Peyer's patch (tissue), 4 donors: ENCODE data around the gene NKD2. TPM values are rescaled to one million over a fixed set of nuclear protein-coding genes. Genes with fewer than 3 reads are reported as not detected.

Experiments used
- DNase-seq, 3 donors: peaks; one replicate each; pipeline ENCODE4 v3.0.0-alpha.2; 2017 to 2019
- H3K27ac ChIP-seq, 4 donors: fragments of 200-600 bp; sonication (generic); one replicate each; pipeline ENCODE4 v1.5.1; 2016 to 2019
- H3K27me3 ChIP-seq, 2 donors: fragments of 200-600 bp; sonication (generic); one replicate each; pipeline ENCODE4 v1.5.1; 2019
- H3K36me3 ChIP-seq, 3 donors: fragments of 200-600 bp; sonication (generic); one replicate each; pipeline ENCODE4 v1.5.1; 2016 to 2019
- H3K4me1 ChIP-seq, 4 donors: fragments of 200-600 bp; sonication (generic); one replicate each; pipeline ENCODE4 v1.5.1; 2016 to 2019
- H3K4me3 ChIP-seq, 4 donors: fragments of 200-600 bp; sonication (generic); 1 replicate in 3 of 4; 2 replicates in 1 of 4; pipeline ENCODE4 v1.5.1; 2016 to 2019; ENCODE audit warnings: mild to moderate bottlenecking in 1 of 4
- H3K9me3 ChIP-seq, 4 donors: fragments of 200-600 bp; sonication (generic); one replicate each; pipeline ENCODE4 v1.5.1; 2016 to 2019; ENCODE audit warnings: mild to moderate bottlenecking in 1 of 4
- CTCF ChIP-seq, 6 experiments: fragments of 450-650 bp in 4 of 6; fragments of 200-600 bp in 2 of 6; sonication (generic) in 1 of 6; IDR thresholded peaks; one replicate each; pipeline ENCODE4 v1.5.1; 2017 to 2019; ENCODE audit warnings: antibody characterized with exemption in 6 of 6, mild to moderate bottlenecking in 3 of 6, moderate library complexity in 1 of 6
- POLR2A ChIP-seq, 2 donors: fragments of 450-650 bp; IDR thresholded peaks; one replicate each; pipeline ENCODE4 v1.5.1; 2017; ENCODE audit warnings: antibody characterized with exemption in 2 of 2, mild to moderate bottlenecking in 2 of 2, moderate library complexity in 2 of 2
- total RNA-seq, 4 donors: library from RNA; depleted of rRNA; stranded (reverse); fragments of >200 nt; gene quantifications; one replicate each; pipeline ENCODE4 v1.1.0, GENCODE V29; 2016

NKD2 gene
- total RNA-seq, 4 donors from 2014 or later, result 1.9 to 9.9 (median 3.5) TPM

DNA sequence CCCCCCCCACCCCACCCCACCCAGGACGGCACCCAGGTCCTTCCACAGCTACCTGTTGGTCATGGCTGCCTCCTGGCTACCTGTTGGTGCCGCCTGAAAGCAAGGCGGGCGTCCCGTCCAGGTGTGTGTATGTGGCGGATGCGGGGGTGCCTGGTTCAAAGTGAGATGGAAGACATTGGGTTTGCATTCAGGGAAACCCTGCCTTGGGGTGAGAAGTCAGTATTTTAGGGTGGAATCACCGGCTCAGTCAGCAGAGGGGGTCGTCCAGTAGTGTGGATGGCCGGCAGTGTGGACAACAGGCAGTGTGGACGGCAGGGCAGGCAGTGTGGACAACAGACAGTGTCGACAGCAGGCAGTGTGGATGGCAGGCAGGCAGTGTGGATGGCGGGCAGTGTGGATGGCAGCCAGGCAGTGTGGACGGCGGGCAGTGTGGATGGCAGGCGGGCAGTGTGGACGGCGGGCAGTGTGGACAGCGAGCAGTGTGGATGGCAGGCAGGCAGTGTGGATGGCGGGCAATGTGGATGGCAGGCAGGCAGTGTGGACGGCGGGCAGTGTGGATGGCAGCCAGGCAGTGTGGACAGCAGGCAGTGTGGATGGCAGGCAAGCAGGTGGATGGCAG is 28.0 kb downstream of the NKD2 start:
- Histone ChIP-seq H3K4me1 (no peaks in the 10 kb centered on the region), H3K27me3 (no peaks in the 10 kb centered on the region), H3K36me3 (no peaks in the 10 kb centered on the region), H3K4me3 (no peak overlapping the region), H3K9me3 (no peaks in the 10 kb centered on the region), H3K27ac (no peak overlapping the region)
- no peak for TF ChIP-seq POLR2A (IDR thresholded peaks at IDR 0.05)
- no peak for TF ChIP-seq CTCF (IDR thresholded peaks at IDR 0.05)
- no peak for DNase-seq

DNA sequence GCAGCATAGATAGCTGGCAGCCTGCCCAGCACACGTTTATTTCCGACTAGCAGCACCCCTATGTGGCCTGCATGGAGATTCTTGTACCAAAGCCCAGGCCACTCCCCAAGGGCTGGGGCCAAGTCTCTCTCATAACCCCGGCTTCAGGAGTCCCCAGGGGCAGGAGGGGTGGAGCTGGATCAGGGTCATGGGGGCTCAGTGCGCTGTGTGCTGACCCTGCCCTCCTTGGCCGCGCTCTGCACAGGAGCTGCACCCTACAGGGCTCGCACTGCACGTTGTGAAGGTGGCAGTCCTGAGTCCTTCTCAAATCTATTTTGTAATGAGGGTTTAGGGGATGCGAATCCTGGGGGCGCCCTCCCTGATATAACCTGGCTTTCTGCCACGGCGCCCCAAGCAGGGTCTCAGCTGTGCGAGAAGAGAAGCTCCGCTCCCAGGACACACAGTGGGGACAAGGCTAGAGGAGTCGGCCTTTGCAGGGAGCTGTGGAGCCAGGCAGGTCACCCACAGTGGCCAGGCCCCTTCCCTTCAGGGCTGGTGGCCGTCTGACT is 28.6 kb downstream of the NKD2 start:
- TF ChIP-seq POLR2A (IDR thresholded peaks at IDR 0.05), result no peak
- no peak for TF ChIP-seq CTCF (IDR thresholded peaks at IDR 0.05)
- no peak for DNase-seq
- no peaks in the 10 kb centered on the region for H3K4me1 ChIP-seq
- no peaks in the 10 kb centered on the region for H3K27me3 ChIP-seq
- H3K9me3 ChIP-seq, result no peaks in the 10 kb centered on the region
- no peak overlapping the region for H3K27ac ChIP-seq
- H3K36me3 ChIP-seq, result no peaks in the 10 kb centered on the region
- no peak overlapping the region for H3K4me3 ChIP-seq

- Histone ChIP-seq H3K4me1 (no peaks in the 10 kb centered on the region), H3K9me3 (no peaks in the 10 kb centered on the region), H3K36me3 (no peaks in the 10 kb centered on the region), H3K4me3 (no peak overlapping the region), H3K27ac (no peak overlapping the region), H3K27me3 (no peaks in the 10 kb centered on the region)
- TF ChIP-seq CTCF (IDR thresholded peaks at IDR 0.05) (no peak), POLR2A (IDR thresholded peaks at IDR 0.05) (no peak)
- DNase-seq, result no peak
Measured at GRCh38 chr5:1037671-1038416, 29.2 kb downstream of the NKD2 start.

DNA sequence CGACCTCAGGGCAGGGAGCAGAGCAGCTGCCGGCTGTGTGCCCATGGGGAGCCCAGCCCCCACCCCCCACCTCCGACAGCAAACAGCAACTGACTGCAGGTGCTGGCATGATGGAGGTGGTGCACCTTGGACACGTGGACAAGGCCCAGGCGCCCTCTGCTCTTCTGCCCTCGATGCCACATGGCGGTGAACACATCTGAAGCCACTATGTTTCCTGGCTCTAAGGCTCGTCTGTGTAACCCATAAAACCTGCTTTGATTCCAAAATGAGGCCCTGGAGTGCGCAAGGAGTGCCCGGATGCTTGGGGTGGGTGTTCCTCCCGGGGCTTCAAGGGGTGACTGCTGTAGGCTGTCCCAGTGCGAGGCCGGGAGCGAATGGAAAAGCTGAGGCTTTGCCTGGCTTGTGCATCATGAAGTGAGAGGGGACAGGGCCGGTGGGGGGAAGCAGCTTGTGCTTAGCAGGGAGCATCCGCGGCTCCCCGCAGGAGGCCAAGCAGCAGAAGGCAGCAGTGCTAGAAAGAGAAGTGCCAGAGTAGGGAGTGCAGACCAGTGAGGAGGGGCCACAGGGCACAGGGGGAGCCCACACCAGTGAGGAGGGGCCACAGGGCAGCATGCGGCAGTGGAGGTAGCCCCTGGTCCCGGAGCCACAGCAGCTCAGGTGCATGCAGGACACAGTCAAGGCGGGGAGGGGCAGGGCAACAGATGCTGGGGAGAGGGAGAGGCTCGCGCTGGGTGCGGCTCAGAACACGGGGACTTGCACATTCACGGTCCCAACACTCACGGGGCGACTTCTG is 30.0 kb downstream of the NKD2 start:
- H3K27ac ChIP-seq, result no peak overlapping the region
- no peaks in the 10 kb centered on the region for H3K36me3 ChIP-seq
- no peak for DNase-seq
- TF ChIP-seq CTCF (IDR thresholded peaks at IDR 0.05) (no peak), POLR2A (IDR thresholded peaks at IDR 0.05) (no peak)
- H3K4me3 ChIP-seq, result no peak overlapping the region
- H3K9me3 ChIP-seq, result no peaks in the 10 kb centered on the region
- no peaks in the 10 kb centered on the region for H3K27me3 ChIP-seq
- H3K4me1 ChIP-seq, result no peaks in the 10 kb centered on the region

DNA sequence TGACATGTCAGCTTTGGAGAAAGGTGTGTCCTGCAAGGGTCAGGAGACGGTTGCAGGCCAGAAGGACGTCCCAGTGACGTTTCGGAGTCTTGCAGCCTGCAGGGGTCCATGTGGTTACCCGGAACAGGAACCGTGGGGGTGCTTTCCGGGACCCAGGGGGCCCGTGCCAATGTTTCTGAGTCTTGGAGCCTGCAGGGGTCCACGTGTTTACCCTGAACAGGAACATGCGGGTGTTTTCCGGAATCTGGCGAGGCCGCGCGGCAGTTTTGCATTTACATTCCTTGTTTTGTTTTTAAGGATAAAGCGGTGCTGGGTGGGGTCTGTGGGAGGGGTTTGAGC is 30.6 kb downstream of the NKD2 start:
- no peak for DNase-seq
- H3K27ac ChIP-seq, result no peak overlapping the region
- H3K9me3 ChIP-seq, result no peaks in the 10 kb centered on the region
- H3K4me1 ChIP-seq, result no peaks in the 10 kb centered on the region
- no peaks in the 10 kb centered on the region for H3K36me3 ChIP-seq
- H3K4me3 ChIP-seq, result no peak overlapping the region
- TF ChIP-seq CTCF (IDR thresholded peaks at IDR 0.05), result no peak
- no peak for TF ChIP-seq POLR2A (IDR thresholded peaks at IDR 0.05)
- H3K27me3 ChIP-seq, result no peaks in the 10 kb centered on the region
